ENCODE data around the gene NR5A1. TPM values are rescaled to one million over a fixed set of nuclear protein-coding genes. Genes with fewer than 3 reads are reported as not detected.

NR5A1 gene
- total RNA-seq, 1 donor from 2014 or later, result not detected

- DNase-seq, result no peak
- Histone ChIP-seq H3K36me3 (no peaks in the 10 kb centered on the region), H3K4me3 (no peak overlapping the region), H3K27me3 (ENCODE audit: low read depth) (peaks cover 63% of the 10 kb centered on the region), H3K4me1 (no peaks in the 10 kb centered on the region), H3K27ac (replicated peaks) (no peak overlapping the region), H3K9me3 (replicated peaks) (no peaks in the 10 kb centered on the region)
- TF ChIP-seq, protein P1, sequence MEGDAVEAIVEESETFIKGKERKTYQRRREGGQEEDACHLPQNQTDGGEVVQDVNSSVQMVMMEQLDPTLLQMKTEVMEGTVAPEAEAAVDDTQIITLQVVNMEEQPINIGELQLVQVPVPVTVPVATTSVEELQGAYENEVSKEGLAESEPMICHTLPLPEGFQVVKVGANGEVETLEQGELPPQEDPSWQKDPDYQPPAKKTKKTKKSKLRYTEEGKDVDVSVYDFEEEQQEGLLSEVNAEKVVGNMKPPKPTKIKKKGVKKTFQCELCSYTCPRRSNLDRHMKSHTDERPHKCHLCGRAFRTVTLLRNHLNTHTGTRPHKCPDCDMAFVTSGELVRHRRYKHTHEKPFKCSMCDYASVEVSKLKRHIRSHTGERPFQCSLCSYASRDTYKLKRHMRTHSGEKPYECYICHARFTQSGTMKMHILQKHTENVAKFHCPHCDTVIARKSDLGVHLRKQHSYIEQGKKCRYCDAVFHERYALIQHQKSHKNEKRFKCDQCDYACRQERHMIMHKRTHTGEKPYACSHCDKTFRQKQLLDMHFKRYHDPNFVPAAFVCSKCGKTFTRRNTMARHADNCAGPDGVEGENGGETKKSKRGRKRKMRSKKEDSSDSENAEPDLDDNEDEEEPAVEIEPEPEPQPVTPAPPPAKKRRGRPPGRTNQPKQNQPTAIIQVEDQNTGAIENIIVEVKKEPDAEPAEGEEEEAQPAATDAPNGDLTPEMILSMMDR (IDR thresholded peaks at IDR 0.05; ENCODE audit: borderline replicate concordance), result no peak
- intact Hi-C loops (cut with micrococcal nuclease), result no loop called here
These were observed 39.7 kb downstream of the NR5A1 start for GRCh38 chr9:124467410-124468060.

GRCh38 chr9:124465736-124466135 lies 41.5 kb downstream of the NR5A1 start:
- Histone ChIP-seq H3K27me3 (ENCODE audit: low read depth) (peaks cover 49% of the 10 kb centered on the region), H3K4me1 (no peaks in the 10 kb centered on the region), H3K36me3 (no peaks in the 10 kb centered on the region), H3K27ac (replicated peaks) (no peak overlapping the region), H3K9me3 (replicated peaks) (peaks cover under 1% of the 10 kb centered on the region), H3K4me3 (no peak overlapping the region)
- intact Hi-C loops (cut with micrococcal nuclease), result no loop called here
- no peak for DNase-seq
- TF ChIP-seq, protein P1 (IDR thresholded peaks at IDR 0.05; ENCODE audit: borderline replicate concordance), result no peak

GRCh38 chr9:124462739-124463138 lies 44.5 kb downstream of the NR5A1 start:
- H3K27ac ChIP-seq (replicated peaks), result no peak overlapping the region
- DNase-seq, result no peak
- peaks cover 23% of the 10 kb centered on the region for H3K27me3 ChIP-seq (ENCODE audit: low read depth)
- H3K4me3 ChIP-seq, result no peak overlapping the region
- TF ChIP-seq, protein P1 (IDR thresholded peaks at IDR 0.05; ENCODE audit: borderline replicate concordance), result no peak
- H3K4me1 ChIP-seq, result no peaks in the 10 kb centered on the region
- H3K9me3 ChIP-seq (replicated peaks), result peaks cover 4% of the 10 kb centered on the region
- no peaks in the 10 kb centered on the region for H3K36me3 ChIP-seq
- intact Hi-C loops (cut with micrococcal nuclease), result no loop called here

- intact Hi-C loops (cut with micrococcal nuclease), result no loop called here
- TF ChIP-seq, protein P1 (IDR thresholded peaks at IDR 0.05; ENCODE audit: borderline replicate concordance), result no peak
- H3K36me3 ChIP-seq, result no peaks in the 10 kb centered on the region
- H3K27ac ChIP-seq (replicated peaks), result no peak overlapping the region
- no peak for DNase-seq
- H3K4me3 ChIP-seq, result no peak overlapping the region
- peaks cover 4% of the 10 kb centered on the region for H3K9me3 ChIP-seq (replicated peaks)
- peaks cover under 1% of the 10 kb centered on the region for H3K4me1 ChIP-seq
- peaks cover 16% of the 10 kb centered on the region for H3K27me3 ChIP-seq (ENCODE audit: low read depth)
These were observed 48.8 kb downstream of the NR5A1 start for GRCh38 chr9:124458441-124458840.

GRCh38 chr9:124457887-124458431 lies 49.2 kb downstream of the NR5A1 start:
- Histone ChIP-seq H3K27me3 (ENCODE audit: low read depth) (peaks cover 21% of the 10 kb centered on the region), H3K9me3 (replicated peaks) (peaks cover 4% of the 10 kb centered on the region), H3K27ac (replicated peaks) (no peak overlapping the region), H3K4me3 (no peak overlapping the region), H3K36me3 (no peaks in the 10 kb centered on the region), H3K4me1 (peaks cover 4% of the 10 kb centered on the region)
- intact Hi-C loops (cut with micrococcal nuclease), result no loop called here
- TF ChIP-seq, protein P1 (IDR thresholded peaks at IDR 0.05; ENCODE audit: borderline replicate concordance), result no peak
- DNase-seq, result no peak

Measured in left ventricle myocardium inferior (tissue), 1 donor.